ENCODE results near the gene HMGCS1.
"Not testable (repeated sequence)": the region's sequence is repeated elsewhere in the genome, so short reads cannot be mapped to it uniquely, and the experiment has no call there.

HMGCS1 gene

DNA sequence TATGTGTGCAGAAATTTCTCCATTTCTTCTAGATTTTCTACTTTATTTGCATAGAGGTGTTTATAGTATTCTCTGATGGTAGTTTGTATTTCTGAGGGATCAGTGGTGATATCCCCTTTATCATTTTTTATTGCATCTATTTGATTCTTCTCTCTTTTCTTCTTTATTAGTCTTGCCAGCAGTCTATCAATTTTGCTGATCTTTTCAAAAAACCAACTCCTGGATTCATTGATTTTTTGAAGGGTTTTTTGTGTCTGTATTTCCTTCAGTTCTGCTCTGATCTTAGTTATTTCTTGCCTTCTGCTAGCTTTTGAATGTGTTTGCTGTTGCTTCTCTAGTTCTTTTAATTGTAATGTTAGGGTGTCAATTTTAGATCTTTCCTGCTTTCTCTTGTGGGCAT lies 12.4 kb upstream of the HMGCS1 start:
- not testable (repeated sequence) for H3K27me3 Mint-ChIP-seq (ENCODE audit: low read depth); H3K36me3 Mint-ChIP-seq (ENCODE audit: low read depth); H3K4me1 Mint-ChIP-seq (ENCODE audit: low read depth); H3K4me3 Mint-ChIP-seq; H3K27ac Mint-ChIP-seq
- peaks cover 17% of the 10 kb centered on the region for H3K9me3 Mint-ChIP-seq

- peaks cover 18% of the 10 kb centered on the region for H3K9me3 Mint-ChIP-seq
- not testable (repeated sequence) for H3K4me3 Mint-ChIP-seq; H3K27me3 Mint-ChIP-seq (ENCODE audit: low read depth); H3K27ac Mint-ChIP-seq; H3K36me3 Mint-ChIP-seq (ENCODE audit: low read depth); H3K4me1 Mint-ChIP-seq (ENCODE audit: low read depth)
Measured at GRCh38 chr5:43323488-43323887, 10.3 kb upstream of the HMGCS1 start.

DNA sequence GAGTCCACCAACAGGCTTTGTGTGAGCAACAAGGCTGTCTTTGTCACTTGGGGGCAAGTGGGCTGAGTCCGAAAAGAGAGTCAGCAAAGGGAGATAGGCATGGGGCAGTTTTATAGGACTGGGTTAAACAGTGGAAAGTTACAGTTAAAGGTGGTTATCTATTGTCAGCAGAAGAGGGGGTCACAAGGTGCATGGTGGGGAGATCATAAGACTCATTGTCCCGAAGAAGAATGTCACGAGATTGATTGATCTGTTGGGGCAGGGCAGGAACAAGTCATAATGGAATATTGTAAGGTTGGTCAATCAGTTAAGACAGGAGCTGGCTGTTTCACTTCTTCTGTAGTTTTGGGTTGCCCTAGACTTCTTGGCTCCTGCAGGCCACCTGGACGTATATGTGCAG lies 7.6 kb upstream of the HMGCS1 start:
- Mint-ChIP-seq H3K36me3 (ENCODE audit: low read depth) (peaks cover 4% of the 10 kb centered on the region), H3K4me1 (ENCODE audit: low read depth) (no peaks in the 10 kb centered on the region), H3K27me3 (ENCODE audit: low read depth) (peaks cover 3% of the 10 kb centered on the region), H3K4me3 (no peak overlapping the region), H3K9me3 (peaks cover 16% of the 10 kb centered on the region), H3K27ac (no peak overlapping the region)

- peaks cover 35% of the 10 kb centered on the region for H3K4me1 Mint-ChIP-seq (ENCODE audit: low read depth)
- H3K9me3 Mint-ChIP-seq, result peaks cover 22% of the 10 kb centered on the region
- H3K27ac Mint-ChIP-seq, result no peak overlapping the region
- no peaks in the 10 kb centered on the region for H3K27me3 Mint-ChIP-seq (ENCODE audit: low read depth)
- H3K36me3 Mint-ChIP-seq (ENCODE audit: low read depth), result peaks cover 15% of the 10 kb centered on the region
- H3K4me3 Mint-ChIP-seq, result no peak overlapping the region
Measured at GRCh38 chr5:43316421-43316820, 3.2 kb upstream of the HMGCS1 start.

GRCh38 chr5:43315682-43316081 lies 2.5 kb upstream of the HMGCS1 start:
- Mint-ChIP-seq H3K36me3 (ENCODE audit: low read depth) (peaks cover 14% of the 10 kb centered on the region), H3K27me3 (ENCODE audit: low read depth) (no peaks in the 10 kb centered on the region), H3K4me3 (no peak overlapping the region), H3K27ac (peak overlapping the region; percentile 85), H3K4me1 (ENCODE audit: low read depth) (peaks cover 40% of the 10 kb centered on the region), H3K9me3 (peaks cover 18% of the 10 kb centered on the region)

DNA sequence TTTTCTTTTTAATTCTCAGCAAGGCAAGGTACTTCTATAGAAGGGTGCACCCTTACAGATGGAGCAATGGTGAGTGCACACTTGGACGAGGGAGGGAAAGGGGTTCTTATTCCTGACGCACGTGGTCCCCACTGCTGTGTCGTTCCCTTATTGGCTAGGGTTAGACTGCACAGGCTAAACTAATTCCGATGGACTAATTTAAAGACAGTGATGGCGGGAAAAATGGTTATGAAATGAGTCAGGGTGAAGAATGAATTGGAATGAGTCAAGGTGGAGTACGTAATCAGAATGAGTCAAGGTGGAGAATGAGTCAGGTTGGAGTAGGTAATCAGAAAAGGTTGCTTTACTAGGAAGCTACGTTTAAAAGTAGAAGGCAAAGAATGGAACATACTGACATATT lies 2.1 kb upstream of the HMGCS1 start:
- Mint-ChIP-seq H3K4me1 (ENCODE audit: low read depth) (peaks cover 42% of the 10 kb centered on the region), H3K36me3 (ENCODE audit: low read depth) (peaks cover 15% of the 10 kb centered on the region), H3K4me3 (no peak overlapping the region), H3K27ac (peak overlapping the region; percentile 85), H3K9me3 (peaks cover 16% of the 10 kb centered on the region), H3K27me3 (ENCODE audit: low read depth) (no peaks in the 10 kb centered on the region)

- Mint-ChIP-seq H3K36me3 (ENCODE audit: low read depth) (peaks cover 15% of the 10 kb centered on the region), H3K27ac (peak overlapping the region; percentile 98), H3K4me1 (ENCODE audit: low read depth) (peaks cover 47% of the 10 kb centered on the region), H3K4me3 (no peak overlapping the region), H3K27me3 (ENCODE audit: low read depth) (no peaks in the 10 kb centered on the region), H3K9me3 (peaks cover 16% of the 10 kb centered on the region)
Measured at GRCh38 chr5:43314724-43315123, 1.5 kb upstream of the HMGCS1 start.

GRCh38 chr5:43313854-43314457 lies 744 bp upstream of the HMGCS1 start:
- Mint-ChIP-seq H3K36me3 (ENCODE audit: low read depth) (peaks cover 17% of the 10 kb centered on the region), H3K9me3 (peaks cover 16% of the 10 kb centered on the region), H3K27me3 (ENCODE audit: low read depth) (no peaks in the 10 kb centered on the region), H3K27ac (peak overlapping the region; percentile 98), H3K4me3 (peak overlapping the region; percentile 99), H3K4me1 (ENCODE audit: low read depth) (peaks cover 55% of the 10 kb centered on the region)

GRCh38 chr5:43312699-43313034 lies 545 bp downstream of the HMGCS1 start:
- Mint-ChIP-seq H3K9me3 (peaks cover 16% of the 10 kb centered on the region), H3K27ac (peak overlapping the region; percentile 98), H3K36me3 (ENCODE audit: low read depth) (peaks cover 17% of the 10 kb centered on the region), H3K4me3 (peak overlapping the region; percentile 99), H3K27me3 (ENCODE audit: low read depth) (no peaks in the 10 kb centered on the region), H3K4me1 (ENCODE audit: low read depth) (peaks cover 64% of the 10 kb centered on the region)

DNA sequence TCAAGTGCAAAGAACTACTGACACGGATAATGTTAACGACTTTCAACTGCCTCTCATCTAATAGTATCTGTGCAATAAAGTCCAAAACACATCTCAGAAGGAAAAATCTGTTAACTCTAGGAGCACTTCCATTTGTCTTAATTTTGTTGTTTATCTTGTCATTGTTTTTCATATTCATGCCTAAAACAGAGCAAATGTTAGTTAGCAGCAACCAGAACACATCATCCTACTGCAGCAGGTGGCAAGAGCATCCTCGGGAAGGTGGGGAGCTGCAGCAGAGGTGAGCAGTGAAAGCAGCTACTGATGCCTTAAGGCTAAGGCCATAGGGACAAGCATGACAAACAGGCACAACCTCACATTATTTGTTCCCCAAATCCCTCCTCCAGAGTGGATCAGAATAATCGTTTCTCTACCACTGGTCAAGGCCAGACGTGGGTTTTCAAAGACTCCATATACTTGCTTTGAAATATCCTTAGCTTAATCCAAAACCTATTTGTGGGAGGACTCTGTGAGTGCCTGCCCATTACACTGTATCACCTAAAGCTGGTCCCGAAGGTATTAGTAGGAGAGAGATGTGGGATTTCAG lies 1.0 kb downstream of the HMGCS1 start:
- no peaks in the 10 kb centered on the region for H3K27me3 Mint-ChIP-seq (ENCODE audit: low read depth)
- H3K9me3 Mint-ChIP-seq, result peaks cover 16% of the 10 kb centered on the region
- H3K36me3 Mint-ChIP-seq (ENCODE audit: low read depth), result peaks cover 17% of the 10 kb centered on the region
- H3K4me1 Mint-ChIP-seq (ENCODE audit: low read depth), result peaks cover 65% of the 10 kb centered on the region
- H3K27ac Mint-ChIP-seq, result peak overlapping the region; percentile 98
- peak overlapping the region; percentile 99 for H3K4me3 Mint-ChIP-seq

- no peaks in the 10 kb centered on the region for H3K27me3 Mint-ChIP-seq (ENCODE audit: low read depth)
- peak overlapping the region; percentile 47 for H3K4me3 Mint-ChIP-seq
- peaks cover 66% of the 10 kb centered on the region for H3K4me1 Mint-ChIP-seq (ENCODE audit: low read depth)
- H3K27ac Mint-ChIP-seq, result peak overlapping the region; percentile 42
- H3K36me3 Mint-ChIP-seq (ENCODE audit: low read depth), result peaks cover 18% of the 10 kb centered on the region
- H3K9me3 Mint-ChIP-seq, result peaks cover 9% of the 10 kb centered on the region
Measured at GRCh38 chr5:43309637-43310036, 3.6 kb downstream of the HMGCS1 start.

- Mint-ChIP-seq H3K36me3 (ENCODE audit: low read depth) (peaks cover 18% of the 10 kb centered on the region), H3K27ac (peak overlapping the region; percentile 42), H3K9me3 (peaks cover 5% of the 10 kb centered on the region), H3K27me3 (ENCODE audit: low read depth) (no peaks in the 10 kb centered on the region), H3K4me3 (peak overlapping the region; percentile 47), H3K4me1 (ENCODE audit: low read depth) (peaks cover 66% of the 10 kb centered on the region)
Measured at GRCh38 chr5:43309122-43309521, 4.1 kb downstream of the HMGCS1 start.

GRCh38 chr5:43306954-43307353 lies 6.3 kb downstream of the HMGCS1 start:
- H3K9me3 Mint-ChIP-seq; H3K4me3 Mint-ChIP-seq; H3K27me3 Mint-ChIP-seq (ENCODE audit: low read depth): not testable (repeated sequence)
- peaks cover 70% of the 10 kb centered on the region for H3K4me1 Mint-ChIP-seq (ENCODE audit: low read depth)
- peak overlapping the region; percentile 59 for H3K27ac Mint-ChIP-seq
- H3K36me3 Mint-ChIP-seq (ENCODE audit: low read depth), result peaks cover 22% of the 10 kb centered on the region

DNA sequence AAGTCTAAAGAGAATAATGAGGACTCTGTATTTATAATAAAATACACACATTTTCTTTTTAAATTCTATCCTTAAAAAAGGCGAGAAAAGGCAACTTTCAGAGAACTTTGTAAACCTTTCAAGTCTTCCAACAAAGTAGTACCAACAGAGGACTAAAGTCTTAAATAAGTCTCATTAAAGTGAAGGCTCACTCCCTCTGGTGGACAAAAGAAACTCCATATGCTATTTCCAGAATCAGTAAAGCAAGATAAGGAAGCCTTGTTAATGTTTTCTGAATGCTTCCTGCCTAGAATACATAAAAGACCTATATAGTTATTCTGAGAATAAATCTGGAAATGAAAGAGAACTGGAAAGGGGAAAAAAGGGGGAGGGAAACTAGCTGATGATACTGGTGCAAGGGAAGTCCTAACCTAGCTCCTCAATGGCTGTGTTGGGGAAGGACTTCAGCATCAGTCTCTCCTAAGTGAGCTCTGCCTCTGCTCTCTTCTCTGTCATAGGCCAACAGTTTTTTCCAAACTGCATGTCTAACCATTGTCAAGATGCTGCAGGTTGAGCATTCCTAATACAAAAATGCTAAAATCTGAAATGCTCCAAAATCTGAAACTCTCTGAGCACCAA lies 7.2 kb downstream of the HMGCS1 start:
- peak overlapping the region; percentile 59 for H3K27ac Mint-ChIP-seq

DNA sequence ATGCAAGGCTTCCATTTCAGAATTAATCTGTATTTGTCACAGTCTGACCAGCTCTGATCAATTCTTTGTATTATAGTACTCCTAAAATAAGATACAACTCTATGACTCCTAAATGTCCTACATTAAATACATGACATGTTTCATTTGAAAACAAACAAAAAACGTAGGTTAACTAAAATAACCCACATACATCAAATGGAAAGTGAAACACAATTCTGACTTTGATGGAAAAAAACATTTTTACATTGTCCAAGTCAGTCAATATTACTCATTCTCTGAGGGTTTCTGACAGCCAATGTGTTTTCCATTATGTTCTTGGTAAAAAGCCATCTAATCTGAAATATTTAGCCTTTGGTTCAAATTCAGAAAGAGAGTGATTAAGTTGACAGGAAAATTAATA lies 8.7 kb downstream of the HMGCS1 start:
- peak overlapping the region; percentile 55 for H3K4me3 Mint-ChIP-seq

More for the DNA sequence above, 7.2 kb downstream of the HMGCS1 start:
- Mint-ChIP-seq H3K27me3 (ENCODE audit: low read depth) (no peaks in the 10 kb centered on the region), H3K4me1 (ENCODE audit: low read depth) (peaks cover 71% of the 10 kb centered on the region), H3K36me3 (ENCODE audit: low read depth) (peaks cover 26% of the 10 kb centered on the region), H3K4me3 (no peak overlapping the region), H3K9me3 (no peaks in the 10 kb centered on the region)

More for the DNA sequence above, 8.7 kb downstream of the HMGCS1 start:
- Mint-ChIP-seq H3K36me3 (ENCODE audit: low read depth) (peaks cover 25% of the 10 kb centered on the region), H3K27me3 (ENCODE audit: low read depth) (no peaks in the 10 kb centered on the region), H3K27ac (peak overlapping the region; percentile 88), H3K9me3 (no peaks in the 10 kb centered on the region), H3K4me1 (ENCODE audit: low read depth) (peaks cover 63% of the 10 kb centered on the region)

Measured in T-helper 1 cell treated with Interleukin-12 subunit alpha and Interleukin-12 subunit beta and Interleukin-4 antibody, amounts not matched to agents 30 μg/mL and 1 μg/mL, for 36 hours (primary cell).